ENCODE results near the gene DDTL.

DNA sequence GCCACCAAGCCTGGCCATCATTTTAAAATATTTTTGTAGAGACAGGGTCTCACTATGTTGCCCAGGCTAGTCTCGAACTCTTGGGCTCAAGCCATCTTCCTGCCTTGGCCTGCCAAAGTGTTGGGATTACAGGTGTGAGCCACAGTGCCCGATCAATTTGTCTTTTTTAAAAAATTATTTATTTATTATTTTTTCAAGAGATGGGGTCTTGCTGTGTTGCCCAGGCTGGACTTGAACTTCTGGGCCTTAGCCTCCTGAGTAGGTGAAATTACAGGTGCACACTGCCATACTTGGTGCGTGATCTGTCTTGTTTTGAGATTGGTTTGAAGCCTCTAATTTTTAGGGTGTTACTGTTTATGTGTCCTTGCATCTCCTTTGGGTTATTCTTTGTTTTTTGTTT, 54.6 kb downstream of the DDTL start:
- TF ChIP-seq ZNF274 (IDR thresholded peaks at IDR 0.05; ENCODE audit: low read depth, low read length) (no peak), YY1 (IDR thresholded peaks at IDR 0.05; ENCODE audit: insufficient read depth, insufficient read length) (no peak), SUZ12 (IDR thresholded peaks at IDR 0.05; ENCODE audit: extremely low read depth, insufficient read depth, insufficient read length) (no peak)
